Liver (tissue), 3 donors: ENCODE data around the gene CT45A1.
"Not testable (repeated sequence)": the region's sequence is repeated elsewhere in the genome, so short reads cannot be mapped to it uniquely, and the experiment has no call there.

Source experiments
- RAD21 ChIP-seq, 2 donors: IDR thresholded peaks; 2 replicates each; pipeline ENCODE4 v1.6.1; 2016; ENCODE audit warnings: antibody characterized with exemption in 2 of 2, mild to moderate bottlenecking in 2 of 2
- RXRA ChIP-seq, 2 donors: IDR thresholded peaks; 2 replicates each; pipeline ENCODE4 v1.6.1; 2017 to 2018; ENCODE audit warnings: antibody characterized with exemption in 2 of 2, mild to moderate bottlenecking in 1 of 2
- SP1 ChIP-seq: IDR thresholded peaks from 2 replicates; pipeline ENCODE4 v1.6.1; 2018; ENCODE audit warnings: antibody characterized with exemption, mild to moderate bottlenecking
- TAF1 ChIP-seq: conservative IDR thresholded peaks from 2 replicates; pipeline ENCODE4 v1.6.1; 2016; ENCODE audit warnings: antibody characterized with exemption, mild to moderate bottlenecking
- TF ChIP-seq, protein P1 (sequence below): fragments of 150-350 bp; IDR thresholded peaks from 2 replicates; pipeline ENCODE4 v1.5.1; 2017; ENCODE audit warnings: improper control_type of control experiment, low read depth, low read length; ENCODE audit not compliant: missing input control
- TF ChIP-seq, protein P2 (sequence below): IDR thresholded peaks from 2 replicates; pipeline ENCODE4 v1.6.1; 2016; ENCODE audit warnings: antibody characterized with exemption
- donor health status: healthy.
- donor health status: healthy.

DNA sequence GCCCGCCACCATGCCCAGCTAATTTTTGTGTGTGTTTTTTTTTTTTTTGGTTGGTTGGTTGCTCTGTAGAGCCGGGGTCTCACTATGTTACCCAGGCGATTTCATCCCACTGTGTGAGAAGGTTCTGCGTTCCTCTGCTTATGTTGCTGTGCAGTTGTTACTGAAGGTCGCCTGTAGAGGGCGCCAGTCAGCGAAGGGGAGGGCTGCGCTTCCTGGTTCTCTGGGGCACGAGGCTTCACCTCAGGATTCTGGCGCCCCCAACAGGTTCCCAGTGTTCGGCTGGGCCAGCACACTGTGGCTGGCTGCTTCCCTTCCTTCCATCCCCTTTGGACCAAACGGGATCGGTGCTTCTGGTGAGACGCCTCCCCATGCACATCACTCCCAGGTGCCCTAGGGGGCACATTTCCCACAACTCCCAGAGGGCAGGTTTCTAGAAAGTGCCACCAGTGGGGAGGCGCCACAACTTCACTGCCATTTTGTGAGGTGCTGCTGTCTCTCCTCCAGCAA, at the start of gene CT45A1:
- TF ChIP-seq RAD21 (IDR thresholded peaks at IDR 0.05); TAF1; RXRA (IDR thresholded peaks at IDR 0.05); SP1: not testable (repeated sequence)
- TF ChIP-seq, protein P1, sequence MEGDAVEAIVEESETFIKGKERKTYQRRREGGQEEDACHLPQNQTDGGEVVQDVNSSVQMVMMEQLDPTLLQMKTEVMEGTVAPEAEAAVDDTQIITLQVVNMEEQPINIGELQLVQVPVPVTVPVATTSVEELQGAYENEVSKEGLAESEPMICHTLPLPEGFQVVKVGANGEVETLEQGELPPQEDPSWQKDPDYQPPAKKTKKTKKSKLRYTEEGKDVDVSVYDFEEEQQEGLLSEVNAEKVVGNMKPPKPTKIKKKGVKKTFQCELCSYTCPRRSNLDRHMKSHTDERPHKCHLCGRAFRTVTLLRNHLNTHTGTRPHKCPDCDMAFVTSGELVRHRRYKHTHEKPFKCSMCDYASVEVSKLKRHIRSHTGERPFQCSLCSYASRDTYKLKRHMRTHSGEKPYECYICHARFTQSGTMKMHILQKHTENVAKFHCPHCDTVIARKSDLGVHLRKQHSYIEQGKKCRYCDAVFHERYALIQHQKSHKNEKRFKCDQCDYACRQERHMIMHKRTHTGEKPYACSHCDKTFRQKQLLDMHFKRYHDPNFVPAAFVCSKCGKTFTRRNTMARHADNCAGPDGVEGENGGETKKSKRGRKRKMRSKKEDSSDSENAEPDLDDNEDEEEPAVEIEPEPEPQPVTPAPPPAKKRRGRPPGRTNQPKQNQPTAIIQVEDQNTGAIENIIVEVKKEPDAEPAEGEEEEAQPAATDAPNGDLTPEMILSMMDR, result not testable (repeated sequence)
- TF ChIP-seq, protein P2, sequence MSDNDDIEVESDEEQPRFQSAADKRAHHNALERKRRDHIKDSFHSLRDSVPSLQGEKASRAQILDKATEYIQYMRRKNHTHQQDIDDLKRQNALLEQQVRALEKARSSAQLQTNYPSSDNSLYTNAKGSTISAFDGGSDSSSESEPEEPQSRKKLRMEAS, result not testable (repeated sequence)
